SK-N-SH treated with all-trans-retinoic acid at 6 μM for 48 hours (cell line): Measurements from ENCODE around the gene CDH22.

Source experiments
- CSRNP3 ChIP-seq: fragments of 250-450 bp; sonication (Bioruptor Pico); IDR thresholded peaks from 2 replicates; pipeline ENCODE4 v1.5.1; 2021; ENCODE audit warnings: mild to moderate bottlenecking, moderate library complexity
- ZNF565 ChIP-seq: fragments of 450-650 bp; formaldehyde crosslinking; conservative IDR thresholded peaks from 2 replicates; pipeline ENCODE4 v1.5.0; 2020; ENCODE audit warnings: low read depth, mild to moderate bottlenecking, moderate library complexity
- TF ChIP-seq, protein P1 (sequence below): fragments of 250-450 bp; sonication (Bioruptor Pico); IDR thresholded peaks from 2 replicates; pipeline ENCODE4 v1.8.0; 2020; ENCODE audit warnings: mild to moderate bottlenecking, moderate library complexity, borderline replicate concordance

GRCh38 chr20:46139908-46140482 lies 168.3 kb downstream of the CDH22 start:
- no peak for TF ChIP-seq CSRNP3 (CRISPR knock-in tag)
- TF ChIP-seq ZNF565 (CRISPR knock-in tag), result no peak
- TF ChIP-seq, protein P1, sequence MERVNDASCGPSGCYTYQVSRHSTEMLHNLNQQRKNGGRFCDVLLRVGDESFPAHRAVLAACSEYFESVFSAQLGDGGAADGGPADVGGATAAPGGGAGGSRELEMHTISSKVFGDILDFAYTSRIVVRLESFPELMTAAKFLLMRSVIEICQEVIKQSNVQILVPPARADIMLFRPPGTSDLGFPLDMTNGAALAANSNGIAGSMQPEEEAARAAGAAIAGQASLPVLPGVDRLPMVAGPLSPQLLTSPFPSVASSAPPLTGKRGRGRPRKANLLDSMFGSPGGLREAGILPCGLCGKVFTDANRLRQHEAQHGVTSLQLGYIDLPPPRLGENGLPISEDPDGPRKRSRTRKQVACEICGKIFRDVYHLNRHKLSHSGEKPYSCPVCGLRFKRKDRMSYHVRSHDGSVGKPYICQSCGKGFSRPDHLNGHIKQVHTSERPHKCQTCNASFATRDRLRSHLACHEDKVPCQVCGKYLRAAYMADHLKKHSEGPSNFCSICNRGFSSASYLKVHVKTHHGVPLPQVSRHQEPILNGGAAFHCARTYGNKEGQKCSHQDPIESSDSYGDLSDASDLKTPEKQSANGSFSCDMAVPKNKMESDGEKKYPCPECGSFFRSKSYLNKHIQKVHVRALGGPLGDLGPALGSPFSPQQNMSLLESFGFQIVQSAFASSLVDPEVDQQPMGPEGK (CRISPR knock-in tag), result no peak
